ENCODE results near the gene ERC2. TPM values are rescaled to one million over a fixed set of nuclear protein-coding genes. Genes with fewer than 3 reads are reported as not detected.

Gene ERC2
- total and polyA plus RNA-seq, 8 donors: 1.2 to 4.8 (median 2.3) TPM

DNA sequence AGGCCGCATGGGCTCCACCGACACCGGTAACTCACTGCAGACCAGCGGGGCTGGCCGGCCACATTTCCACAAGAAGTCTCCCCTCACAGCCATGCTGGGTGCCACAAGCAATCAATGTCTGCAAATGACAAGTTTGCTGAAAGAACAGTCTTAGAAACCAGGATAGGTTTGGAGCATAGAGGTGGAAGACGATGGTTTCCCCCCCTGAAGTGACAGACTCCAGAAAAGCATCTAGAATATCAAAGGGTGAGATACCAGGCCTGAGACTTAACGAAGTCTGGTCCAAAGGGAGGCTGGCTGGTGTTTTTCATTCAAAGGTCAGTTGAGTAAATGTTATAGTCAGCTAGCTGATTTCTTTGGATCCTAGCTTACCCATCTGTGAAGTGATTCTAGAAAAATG, 931.1 kb downstream of the ERC2 start:
- whole genome bisulfite sequencing, 2 donors: 87 to 91% methylated on average over 7 of the region's 7 CpGs
- FAIRE-seq (no peak), ATAC-seq (no peak), DNase-seq (no peak)
- H3K27me3 ChIP-seq: no peaks in the 10 kb centered on the region
- H3K27ac ChIP-seq: no peak overlapping the region
- no peak overlapping the region for H3K4me3 ChIP-seq
- H3K36me3 ChIP-seq: no peaks in the 10 kb centered on the region
- intact Hi-C loops (cut with DNase I): no loop called here
- TF ChIP-seq, protein P1, sequence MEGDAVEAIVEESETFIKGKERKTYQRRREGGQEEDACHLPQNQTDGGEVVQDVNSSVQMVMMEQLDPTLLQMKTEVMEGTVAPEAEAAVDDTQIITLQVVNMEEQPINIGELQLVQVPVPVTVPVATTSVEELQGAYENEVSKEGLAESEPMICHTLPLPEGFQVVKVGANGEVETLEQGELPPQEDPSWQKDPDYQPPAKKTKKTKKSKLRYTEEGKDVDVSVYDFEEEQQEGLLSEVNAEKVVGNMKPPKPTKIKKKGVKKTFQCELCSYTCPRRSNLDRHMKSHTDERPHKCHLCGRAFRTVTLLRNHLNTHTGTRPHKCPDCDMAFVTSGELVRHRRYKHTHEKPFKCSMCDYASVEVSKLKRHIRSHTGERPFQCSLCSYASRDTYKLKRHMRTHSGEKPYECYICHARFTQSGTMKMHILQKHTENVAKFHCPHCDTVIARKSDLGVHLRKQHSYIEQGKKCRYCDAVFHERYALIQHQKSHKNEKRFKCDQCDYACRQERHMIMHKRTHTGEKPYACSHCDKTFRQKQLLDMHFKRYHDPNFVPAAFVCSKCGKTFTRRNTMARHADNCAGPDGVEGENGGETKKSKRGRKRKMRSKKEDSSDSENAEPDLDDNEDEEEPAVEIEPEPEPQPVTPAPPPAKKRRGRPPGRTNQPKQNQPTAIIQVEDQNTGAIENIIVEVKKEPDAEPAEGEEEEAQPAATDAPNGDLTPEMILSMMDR (IDR thresholded peaks at IDR 0.05): no peak
- H3K4me1 ChIP-seq: no peaks in the 10 kb centered on the region
- H3K9me3 ChIP-seq: no peaks in the 10 kb centered on the region

DNA sequence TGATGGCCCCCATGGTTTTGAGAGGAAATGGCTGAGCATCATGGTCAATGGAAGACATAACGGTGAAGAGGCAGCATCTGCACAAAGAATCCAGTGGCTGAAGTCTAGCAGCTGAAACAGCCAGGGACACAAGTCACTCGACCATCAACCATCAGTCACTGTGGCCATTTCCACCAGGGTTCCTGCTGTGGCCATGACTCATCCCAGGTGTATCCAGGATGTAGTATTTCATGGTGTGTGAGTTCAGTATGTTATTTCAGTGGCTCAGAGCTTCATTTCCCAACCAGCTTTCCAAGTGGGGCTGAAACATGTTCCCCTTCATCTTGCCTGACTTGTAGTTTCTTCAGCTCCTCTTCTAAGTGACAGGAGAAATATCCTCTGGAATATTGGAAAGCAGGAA, 933.4 kb downstream of the ERC2 start:
- no peak for ATAC-seq
- TF ChIP-seq, protein P1 (IDR thresholded peaks at IDR 0.05): no peak
- FAIRE-seq: no peak

DNA sequence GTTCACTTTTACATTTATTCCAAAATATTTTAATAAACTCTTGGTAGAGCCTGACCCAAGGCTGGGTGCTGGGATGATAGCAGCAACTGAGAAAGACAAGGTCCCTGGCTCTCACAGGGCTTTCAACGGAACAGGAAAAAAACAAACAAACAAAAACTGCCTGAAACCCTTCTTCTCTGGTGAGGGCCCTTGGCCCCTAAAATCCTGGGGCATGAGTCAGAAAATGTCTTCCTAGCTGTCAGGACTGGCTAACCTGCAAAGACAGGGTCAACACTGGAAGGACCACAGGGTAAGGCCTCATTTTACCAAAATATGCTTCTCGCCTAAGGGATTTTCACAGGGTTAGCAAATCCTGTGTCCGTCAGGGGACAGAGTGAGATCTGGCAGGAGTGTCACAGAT, 935.5 kb downstream of the ERC2 start:
- H3K36me3 ChIP-seq: no peaks in the 10 kb centered on the region
- ATAC-seq: no peak
- no peak for DNase-seq
- no peaks in the 10 kb centered on the region for H3K4me1 ChIP-seq
- no peaks in the 10 kb centered on the region for H3K27me3 ChIP-seq
- FAIRE-seq: no peak
- H3K9me3 ChIP-seq: no peaks in the 10 kb centered on the region
- 92 to 94% methylated on average over 3 of the region's 3 CpGs for WGBS, 2 donors
- intact Hi-C loops (cut with DNase I): no loop called here
- H3K4me3 ChIP-seq: no peak overlapping the region
- no peak overlapping the region for H3K27ac ChIP-seq
- TF ChIP-seq, protein P1 (IDR thresholded peaks at IDR 0.05): no peak

More for the DNA sequence above, 933.4 kb downstream of the ERC2 start:
- no peaks in the 10 kb centered on the region for H3K9me3 ChIP-seq
- no peak for DNase-seq
- H3K27me3 ChIP-seq: no peaks in the 10 kb centered on the region
- 83 to 93% methylated on average over 2 of the region's 2 CpGs for WGBS, 2 donors
- H3K4me3 ChIP-seq: no peak overlapping the region
- H3K4me1 ChIP-seq: no peaks in the 10 kb centered on the region
- no peak overlapping the region for H3K27ac ChIP-seq
- intact Hi-C loops (cut with DNase I): no loop called here
- H3K36me3 ChIP-seq: no peaks in the 10 kb centered on the region

DNA sequence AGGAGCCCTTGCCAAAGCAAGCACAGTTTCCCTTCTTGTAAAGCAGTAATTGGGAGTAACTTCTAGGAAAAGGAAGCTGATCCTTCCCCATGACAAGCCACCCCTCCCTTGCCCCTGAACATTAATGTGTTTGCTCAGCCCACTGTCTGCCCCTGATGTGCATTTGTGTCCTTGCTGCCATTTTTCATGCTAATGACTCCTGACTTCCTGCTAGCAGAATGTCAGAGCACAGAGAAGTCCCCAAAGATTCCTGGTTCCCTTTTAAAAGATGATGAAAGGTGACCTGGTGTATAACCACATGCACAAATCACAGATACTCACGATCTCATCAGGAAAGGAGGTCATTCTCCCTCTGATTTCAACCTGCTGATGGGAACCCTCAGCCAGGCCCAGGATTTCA, 936.9 kb downstream of the ERC2 start:
- Histone ChIP-seq H3K27ac (no peak overlapping the region), H3K4me1 (peaks cover 0 to 14% (median 8%) of the 10 kb centered on the region in 3 donors), H3K4me3 (no peak overlapping the region), H3K27me3 (no peaks in the 10 kb centered on the region), H3K9me3 (no peaks in the 10 kb centered on the region), H3K36me3 (no peaks in the 10 kb centered on the region)
- intact Hi-C loops (cut with DNase I): no loop called here
- DNase-seq (no peak), ATAC-seq (no peak), FAIRE-seq (no peak)
- 71 to 80% methylated on average over 1 of the region's 1 CpG for whole genome bisulfite sequencing, 2 donors
- TF ChIP-seq, protein P1 (IDR thresholded peaks at IDR 0.05): no peak

DNA sequence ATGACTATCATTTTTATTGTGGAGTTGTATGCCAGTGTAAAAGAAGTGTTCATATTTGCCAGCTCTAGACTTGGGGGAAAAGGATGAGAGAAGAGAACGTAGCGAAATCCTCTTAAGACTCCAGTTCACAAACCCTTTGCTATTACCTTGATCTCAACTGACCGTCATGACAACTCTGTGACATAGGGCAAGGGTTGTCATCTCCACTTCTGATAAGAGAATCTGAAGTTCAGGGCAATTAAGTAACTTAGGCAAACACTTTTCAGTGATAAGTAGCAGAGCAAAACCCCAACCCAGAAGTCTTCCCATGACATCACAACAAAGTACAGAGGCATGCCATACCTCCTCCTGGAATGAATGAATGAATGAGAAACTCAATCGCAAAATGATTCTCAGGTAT, 940.9 kb downstream of the ERC2 start:
- ATAC-seq: no peak

More for the DNA sequence above, 940.9 kb downstream of the ERC2 start:
- Histone ChIP-seq H3K4me1 (peaks cover 4 to 23% (median 23%) of the 10 kb centered on the region in 3 donors), H3K36me3 (no peaks in the 10 kb centered on the region), H3K27me3 (no peaks in the 10 kb centered on the region), H3K27ac (no peak overlapping the region), H3K4me3 (no peak overlapping the region), H3K9me3 (no peaks in the 10 kb centered on the region)
- FAIRE-seq (no peak), DNase-seq (no peak)
- 72 to 77% methylated on average over 4 of the region's 4 CpGs for WGBS, 2 donors
- TF ChIP-seq, protein P1 (IDR thresholded peaks at IDR 0.05): no peak
- intact Hi-C loops (cut with DNase I): no loop called here
